Activated CD8-positive, alpha-beta memory T cell treated with anti-CD3 and anti-CD28 coated beads for 4 hours (primary cell): Measurements from ENCODE around the gene BMPER.

Experiments
- DNase-seq, 2 donors: peaks; one replicate each; pipeline ENCODE4 v3.0.0-alpha.2; 2020; ENCODE audit warnings: low read depth in 2 of 2

BMPER gene

DNA sequence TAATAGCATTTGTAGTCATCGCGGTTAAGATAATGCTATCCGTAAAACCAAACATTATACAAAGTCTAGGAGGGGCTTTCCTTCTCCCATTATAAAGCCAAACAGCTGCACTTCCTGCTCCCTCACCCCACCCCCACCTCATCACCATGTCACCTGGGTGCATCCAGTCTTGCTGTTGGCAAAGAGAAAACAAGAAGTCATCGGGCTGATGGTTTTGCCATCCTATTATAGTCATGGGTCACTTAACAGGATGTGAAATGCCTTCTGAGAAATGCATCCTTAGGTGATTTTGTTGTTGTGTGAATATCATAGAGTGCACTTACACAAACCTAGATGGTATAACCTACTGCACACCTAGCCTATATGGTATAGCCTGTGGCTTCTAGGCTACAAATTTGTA lies 157.0 kb downstream of the BMPER start:
- no peak for DNase-seq

DNA sequence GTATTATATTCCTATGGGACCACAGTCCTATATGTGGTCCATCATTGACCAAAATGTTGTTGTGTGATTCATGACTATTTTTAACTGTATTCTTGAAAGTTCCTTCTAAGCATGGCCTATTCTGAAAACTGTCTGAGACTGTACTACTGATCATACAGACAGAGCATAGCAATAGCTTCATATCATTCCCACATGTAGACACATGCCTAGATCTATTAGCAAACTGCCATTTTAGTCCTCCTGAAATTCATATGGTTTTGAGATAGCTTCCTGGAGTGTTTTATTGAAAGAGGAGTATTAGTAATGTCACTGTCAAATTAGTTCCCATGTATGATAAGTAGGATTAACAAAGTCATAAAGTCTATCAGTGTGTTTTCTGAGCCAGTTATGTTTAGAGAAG lies 157.5 kb downstream of the BMPER start:
- DNase-seq: no peak

DNA sequence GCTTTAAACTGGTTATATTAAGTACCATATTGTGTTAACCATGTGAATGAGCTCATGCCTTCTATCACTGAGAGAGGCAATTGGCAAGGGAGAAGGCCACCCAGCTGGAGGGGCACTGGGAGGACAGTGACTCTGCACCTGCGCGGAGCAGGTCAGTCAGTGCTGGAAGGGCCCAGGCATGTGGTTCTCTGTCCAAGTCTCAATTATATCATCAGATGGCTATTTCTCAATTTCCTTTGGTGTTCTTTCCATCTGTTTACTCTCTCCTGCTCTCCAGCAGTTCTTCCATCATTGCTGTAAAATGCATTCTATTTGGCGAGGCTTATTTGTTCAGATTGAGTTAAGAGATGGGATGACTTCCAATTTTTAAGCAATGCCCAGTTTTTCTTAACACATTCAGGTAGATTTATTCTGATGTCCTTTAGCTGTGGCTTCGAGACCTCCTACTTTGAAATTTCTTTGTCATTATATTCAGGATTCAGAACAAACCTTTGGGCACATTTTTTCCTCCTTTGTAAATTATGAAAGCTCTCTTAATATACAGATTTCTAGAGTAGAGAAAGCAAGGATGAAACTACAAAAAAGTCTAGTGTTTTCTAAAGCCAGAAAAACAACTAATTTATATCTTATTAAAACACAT lies 159.3 kb downstream of the BMPER start:
- no peak for DNase-seq

DNA sequence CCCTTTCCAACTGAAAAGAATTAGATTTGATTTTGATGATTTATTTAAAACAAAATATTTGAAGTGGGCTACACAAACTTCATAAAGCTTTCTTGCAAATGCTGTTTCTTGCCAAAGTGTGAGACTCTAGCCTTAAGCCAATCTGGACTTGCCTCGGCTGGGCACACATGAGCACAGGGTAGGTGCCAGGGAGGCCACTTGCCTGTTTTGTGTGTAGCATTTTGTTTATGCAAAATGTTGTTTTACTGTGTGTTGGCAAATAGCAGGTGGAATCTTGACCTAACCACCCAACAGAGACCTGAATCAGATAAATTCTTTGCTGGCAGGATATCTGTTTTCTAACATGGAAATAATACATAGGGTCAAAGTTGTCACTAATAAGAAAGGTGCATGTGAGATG lies 161.1 kb downstream of the BMPER start:
- no peak for DNase-seq

DNA sequence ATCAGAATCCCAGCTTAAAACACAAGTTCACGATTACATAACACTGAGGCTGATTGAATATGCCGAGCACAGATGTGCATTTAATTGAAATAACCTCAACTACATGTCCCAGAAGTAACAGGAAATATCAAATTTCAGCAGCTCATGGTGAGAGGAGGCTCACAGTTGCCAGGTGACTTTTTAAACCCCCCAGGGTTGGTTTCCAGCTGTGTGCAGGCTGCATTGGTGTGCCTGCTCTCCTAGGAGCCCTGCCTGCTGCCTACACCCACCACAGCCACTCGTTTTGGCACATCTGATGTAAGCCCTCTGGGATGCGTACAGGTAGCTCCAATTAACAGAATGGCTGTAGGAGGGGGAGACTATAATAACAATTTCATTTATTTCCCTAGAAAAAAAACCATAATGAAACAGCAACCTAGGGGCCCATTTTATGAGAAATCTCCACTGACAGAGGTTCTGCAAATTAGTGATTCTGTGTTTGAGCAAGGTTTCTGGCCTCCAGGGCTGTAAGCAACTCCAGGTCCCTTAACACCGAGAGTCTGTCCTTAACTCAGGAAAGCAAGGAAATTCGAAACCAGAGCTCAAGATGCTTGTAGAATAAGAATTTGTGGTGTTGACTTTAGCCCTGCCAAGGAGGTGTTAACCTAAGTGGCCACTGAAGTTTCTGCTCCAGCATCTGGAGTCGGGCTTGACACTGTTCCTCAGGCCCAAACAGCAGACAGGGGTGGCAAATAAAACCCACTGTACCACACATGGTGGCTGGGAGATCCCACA lies 161.9 kb downstream of the BMPER start:
- DNase-seq: no peak

DNA sequence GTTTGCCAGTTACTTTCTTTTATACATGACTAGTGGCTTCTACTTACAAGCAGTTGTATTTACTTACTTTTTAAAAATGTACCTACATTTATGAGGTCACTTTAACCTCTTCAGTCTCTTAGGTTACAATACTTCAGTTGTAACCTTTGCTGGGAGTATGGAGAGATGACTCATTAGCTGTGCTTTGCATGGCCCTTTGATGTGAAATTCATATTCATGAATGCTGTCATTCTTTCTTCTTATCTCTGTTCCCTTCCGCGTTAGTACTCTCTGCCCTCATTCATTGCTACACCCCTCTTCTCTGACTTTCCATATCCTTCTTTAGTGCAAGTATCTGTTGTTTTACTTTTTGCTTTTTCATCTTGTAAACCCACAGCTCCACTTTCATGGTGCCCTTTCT lies 164.3 kb downstream of the BMPER start:
- no peak for DNase-seq

DNA sequence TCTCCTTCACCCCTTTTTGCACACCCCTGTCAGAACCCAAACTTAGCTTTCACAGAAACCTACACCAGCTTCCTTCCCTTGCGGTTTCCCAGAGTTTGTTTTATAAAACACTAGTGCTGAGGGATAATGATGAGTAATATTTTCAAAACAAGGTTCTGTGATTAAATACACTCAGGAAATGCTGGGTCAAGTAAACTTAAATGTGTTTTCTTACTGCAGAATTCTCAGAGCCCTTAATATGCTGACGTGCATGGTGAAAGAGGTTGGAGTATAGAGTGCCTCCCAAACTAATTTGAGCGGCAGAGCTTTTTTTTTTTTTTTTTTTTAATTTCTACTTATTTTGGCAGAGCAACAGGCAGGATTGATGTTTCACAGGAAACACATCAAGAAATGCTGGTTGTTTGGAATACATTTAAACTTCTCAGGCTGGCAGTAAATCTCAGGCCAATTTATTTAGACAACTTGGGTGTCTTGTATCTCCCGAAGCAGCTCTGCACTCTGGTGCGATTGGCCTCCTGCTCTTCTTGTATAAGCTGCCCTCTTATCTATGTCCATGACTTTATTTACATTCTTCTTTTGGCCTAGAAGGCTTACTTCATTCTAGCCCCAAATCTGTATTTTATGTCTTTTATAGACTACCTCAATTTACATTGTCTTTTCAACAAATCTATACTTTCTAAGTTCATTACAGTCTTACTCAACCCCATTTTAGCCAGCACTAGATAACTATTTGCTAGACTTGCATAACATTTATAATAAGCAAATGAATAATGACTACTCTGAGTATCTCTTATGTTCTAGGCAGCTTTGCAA lies 165.4 kb downstream of the BMPER start:
- DNase-seq: no peak

DNA sequence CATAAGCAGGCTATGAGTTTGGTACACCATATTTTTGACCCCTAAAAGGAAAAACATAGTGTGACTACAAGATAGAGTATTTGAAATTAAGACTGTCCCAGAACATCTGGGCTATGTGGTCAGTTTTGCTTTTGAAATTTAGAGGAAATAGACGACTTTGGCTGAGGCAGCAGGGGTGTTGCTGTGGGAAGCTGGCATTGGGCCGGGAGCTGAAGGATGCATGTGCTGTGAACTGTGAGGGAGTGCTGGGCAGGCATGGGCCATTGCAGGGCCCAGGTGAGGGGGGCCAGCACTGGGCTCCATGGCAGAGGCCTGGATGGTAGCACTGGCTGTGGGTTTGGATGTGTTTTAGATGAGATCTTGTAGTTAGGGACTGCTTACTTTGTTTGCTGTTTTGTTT lies 168.3 kb downstream of the BMPER start:
- no peak for DNase-seq

DNA sequence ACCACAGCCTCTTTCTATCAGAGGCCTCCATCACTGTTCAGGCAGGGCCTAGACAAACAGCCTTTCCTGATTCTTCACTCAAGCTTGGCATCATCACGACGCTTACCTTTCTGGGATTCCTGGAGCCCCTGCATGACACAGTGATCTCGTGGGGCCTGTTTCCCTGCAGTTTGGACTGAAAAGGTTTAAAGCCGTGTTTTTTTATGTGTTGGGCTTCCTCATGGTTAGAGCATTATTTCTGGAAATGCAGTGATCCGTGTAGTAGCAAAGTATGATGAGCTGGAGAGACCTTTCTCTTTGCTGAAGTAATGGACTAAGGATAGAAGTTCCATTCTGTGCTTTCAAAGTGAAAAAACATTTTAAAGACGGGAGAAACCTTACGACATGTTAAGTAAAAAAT lies 169.1 kb downstream of the BMPER start:
- DNase-seq: no peak

DNA sequence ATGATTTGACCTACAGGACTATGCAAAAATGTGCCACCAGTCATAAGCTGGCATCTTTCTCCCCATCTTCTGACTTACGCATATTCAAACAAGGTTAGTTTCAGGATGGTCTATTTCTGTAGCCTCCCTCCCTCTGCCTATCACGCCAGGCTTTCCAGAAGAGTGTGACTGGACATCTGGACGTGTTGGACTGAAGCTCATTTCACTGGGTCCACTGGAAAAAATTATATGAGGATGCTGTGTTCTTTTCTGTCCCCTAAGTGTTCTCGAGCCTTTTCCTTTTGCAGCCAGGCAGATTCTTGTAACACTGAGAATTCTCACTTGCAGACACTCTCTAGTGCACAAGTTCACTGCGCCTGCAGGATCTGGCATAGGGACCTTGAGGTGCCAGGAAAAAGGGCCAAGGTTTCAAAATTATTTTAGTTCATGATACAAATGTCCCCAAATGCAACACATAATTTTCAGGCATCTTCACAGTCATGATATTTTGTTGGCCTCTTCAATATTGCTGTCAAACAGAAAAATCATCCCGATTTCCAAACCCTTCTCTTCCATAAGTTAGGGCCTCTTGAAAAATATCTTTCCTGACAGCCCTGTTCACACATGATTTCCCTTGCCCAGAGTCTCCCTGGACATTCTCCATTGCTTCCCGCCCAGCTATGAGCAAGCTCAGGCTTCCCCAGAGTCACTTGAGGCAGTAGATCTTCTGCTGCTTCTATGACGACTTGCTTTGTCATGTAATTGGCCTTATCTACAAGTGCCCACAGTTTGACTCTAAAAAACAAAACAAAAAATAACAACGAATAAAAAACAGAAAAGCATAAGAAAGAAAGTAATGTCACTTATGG lies 170.4 kb downstream of the BMPER start:
- DNase-seq: no peak

DNA sequence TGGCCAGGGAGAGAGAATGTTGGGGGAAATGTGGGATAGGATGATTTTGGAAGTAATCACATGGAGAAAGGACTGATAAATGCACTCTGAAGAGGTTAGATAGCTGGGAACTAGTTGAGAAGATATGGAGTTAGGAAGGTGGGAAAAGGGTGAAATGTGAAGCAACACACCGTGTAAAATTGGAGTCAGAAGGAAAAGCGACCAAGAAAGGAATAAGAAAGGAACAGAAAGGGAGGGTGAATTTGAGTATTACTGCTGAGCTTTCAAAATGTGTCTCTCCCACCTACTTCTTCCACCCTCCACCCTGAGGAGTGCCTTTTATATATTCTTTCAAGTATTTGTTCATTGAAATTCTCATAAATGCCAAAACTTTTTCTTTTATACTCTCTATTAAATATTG lies 171.8 kb downstream of the BMPER start:
- DNase-seq: no peak

DNA sequence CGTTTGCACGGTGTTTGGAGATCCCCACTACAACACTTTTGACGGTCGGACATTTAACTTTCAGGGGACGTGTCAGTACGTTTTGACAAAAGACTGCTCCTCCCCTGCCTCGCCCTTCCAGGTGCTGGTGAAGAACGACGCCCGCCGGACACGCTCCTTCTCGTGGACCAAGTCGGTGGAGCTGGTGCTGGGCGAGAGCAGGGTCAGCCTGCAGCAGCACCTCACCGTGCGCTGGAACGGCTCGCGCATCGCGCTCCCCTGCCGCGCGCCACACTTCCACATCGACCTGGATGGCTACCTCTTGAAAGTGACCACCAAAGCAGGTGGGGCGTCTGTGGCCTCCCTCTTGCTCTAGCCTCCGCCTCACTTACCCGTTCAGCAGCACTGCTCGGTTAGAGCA lies 173.5 kb downstream of the BMPER start:
- no peak for DNase-seq

DNA sequence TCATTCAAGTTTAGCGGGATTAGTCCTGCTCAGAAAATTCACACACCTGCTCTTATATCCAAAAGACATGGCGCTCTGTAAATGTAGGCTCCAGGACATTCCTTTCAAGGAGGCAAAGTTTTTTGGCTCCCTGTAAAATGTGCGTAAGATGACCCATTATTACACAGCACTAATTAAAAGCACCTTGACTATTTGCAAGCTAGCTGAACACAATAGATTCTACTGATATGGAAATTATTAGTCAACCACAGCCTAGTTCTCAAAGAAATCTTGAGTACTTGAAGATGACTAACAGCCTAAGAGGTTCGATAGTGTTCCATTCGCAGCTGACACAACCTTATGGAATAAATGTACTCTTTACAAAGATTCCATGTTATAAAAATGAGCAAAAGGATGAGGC lies 175.2 kb downstream of the BMPER start:
- DNase-seq: no peak

DNA sequence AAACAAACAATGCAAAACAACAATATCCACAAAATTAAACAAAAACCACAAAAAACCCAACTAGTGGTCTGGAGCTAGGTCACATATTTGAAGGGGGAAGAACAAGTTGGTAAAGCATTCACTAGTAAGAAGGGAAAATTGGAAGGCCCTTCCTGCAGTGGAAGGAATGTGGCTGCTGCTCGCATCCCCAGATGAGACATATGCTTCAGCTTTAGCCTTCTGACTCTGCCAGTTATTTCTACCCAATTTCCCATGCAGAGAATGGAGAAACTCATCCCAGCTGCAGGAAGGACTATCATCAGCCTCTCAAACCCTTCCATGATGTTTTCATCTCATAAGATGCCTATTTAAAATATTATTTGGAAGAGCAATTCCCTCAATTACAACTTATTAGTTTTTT lies 176.6 kb downstream of the BMPER start:
- no peak for DNase-seq

DNA sequence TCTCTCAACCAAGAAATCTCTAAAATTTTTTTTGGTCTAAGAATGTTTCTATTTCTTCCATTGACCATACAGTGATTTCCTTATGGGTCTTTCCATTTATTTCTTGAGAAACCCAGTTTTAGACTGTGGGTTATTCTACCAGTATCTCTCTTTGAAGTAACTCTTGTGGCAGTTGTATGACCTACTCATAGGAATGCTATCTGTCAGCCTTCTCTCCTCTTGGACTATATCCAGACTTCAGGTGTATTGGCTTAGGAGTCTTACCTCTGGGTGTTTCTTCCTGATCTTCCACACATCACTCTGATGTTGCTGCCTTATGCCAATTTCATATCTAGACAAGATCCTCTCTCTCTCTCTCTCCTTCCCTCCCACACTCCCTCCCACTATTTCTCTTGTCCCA lies 178.1 kb downstream of the BMPER start:
- no peak for DNase-seq

DNA sequence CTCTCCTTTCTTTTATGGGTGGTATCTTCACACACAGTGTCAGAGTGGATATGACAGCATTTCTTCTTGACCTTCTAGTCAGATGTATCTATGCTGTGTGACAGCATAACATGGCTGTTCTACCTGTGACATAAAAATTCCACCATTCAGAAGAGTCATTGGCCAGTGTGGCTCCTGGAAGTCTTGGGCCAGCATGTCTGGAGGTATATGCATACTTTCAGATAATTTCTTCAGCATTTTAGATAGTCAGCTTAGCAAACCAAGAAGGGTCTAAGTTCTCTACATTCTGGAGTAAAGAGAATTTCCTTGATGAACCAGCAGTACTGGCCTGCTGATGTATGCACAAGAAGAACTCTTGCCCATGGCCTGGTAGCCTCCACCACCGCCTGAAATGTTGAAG lies 179.3 kb downstream of the BMPER start:
- no peak for DNase-seq

DNA sequence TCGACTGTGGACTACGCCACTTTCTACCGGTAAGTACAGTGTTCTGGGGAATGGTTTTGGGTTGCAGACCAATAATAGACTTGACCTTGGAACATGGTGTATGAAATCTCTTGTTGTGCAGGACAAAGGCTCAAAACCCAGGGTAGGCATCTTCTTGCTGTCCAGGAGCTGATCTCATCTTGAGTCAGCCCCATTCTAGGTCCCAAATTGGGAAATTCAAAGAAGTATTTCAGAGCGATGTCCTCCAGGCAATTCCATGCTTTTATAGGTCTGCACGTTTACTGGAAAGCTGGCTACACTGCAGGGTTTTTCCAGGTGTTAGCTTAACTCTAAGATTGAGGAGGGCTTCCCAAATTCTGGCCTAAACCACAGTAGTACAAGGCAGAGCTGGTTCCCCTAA lies 180.7 kb downstream of the BMPER start:
- DNase-seq: no peak

DNA sequence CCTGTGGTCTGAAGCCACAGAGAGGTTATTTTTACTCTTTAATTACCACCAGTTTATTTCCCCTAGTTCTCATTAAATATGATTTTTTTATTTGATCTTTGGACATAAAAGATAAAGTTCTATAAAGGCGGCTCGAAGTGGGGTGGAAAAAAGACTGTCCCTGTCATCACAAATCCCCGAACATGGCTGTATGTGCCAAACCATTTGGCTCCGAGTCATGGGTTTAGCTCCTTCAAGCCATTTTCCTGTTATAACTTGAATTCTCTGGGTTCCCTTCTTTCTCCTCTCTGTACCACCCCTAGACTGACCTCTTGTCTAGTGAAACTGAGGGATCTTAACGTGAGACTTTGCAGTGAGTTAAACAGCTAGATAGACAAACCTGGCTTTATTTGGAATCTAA lies 181.6 kb downstream of the BMPER start:
- DNase-seq: no peak

DNA sequence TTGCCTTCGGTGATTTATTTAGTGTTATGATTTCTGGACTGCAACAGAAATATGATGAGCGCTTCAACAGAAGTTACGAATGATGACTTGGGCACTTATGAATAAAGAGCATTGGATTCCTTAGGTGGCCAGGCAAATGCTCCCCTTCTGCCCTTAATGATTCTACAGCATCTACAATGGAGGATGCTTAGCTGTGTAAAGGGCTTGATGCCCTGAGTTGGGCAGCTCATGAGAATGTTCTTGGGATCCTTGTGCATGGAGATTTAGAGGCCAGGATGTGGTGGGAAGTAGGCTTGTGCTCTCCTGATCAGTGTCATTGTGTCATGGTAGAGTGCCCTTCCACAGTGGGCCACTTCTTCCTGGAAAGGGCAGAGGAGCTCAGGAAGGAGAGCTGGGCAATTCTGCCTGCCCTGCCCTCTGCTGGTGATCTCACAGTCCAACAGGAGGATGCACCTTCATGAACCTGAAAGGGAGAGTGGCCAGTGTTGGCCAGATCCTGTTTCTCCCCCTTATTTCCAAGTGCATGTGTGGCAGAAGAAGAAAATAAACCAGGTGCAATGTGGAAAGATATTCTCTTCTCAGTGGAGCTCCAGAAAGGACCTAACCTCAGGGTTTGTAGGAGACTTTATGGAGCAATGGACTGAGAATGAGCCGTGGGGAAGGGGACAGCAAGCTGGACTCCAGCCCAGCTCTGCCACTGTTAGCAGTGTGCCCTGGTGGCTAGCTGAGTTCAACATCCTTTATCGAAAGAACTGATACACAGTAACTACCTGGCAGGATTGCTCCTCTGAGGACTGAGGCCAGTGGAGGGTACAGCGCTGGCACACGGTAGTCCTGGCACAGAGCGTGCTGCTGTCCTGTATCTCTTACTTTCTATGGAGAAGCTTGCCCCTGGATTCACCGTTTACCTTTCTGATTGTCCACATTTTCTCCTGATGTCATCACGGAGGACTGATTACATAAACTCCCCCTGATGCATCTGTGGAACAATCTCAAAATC lies 182.9 kb downstream of the BMPER start:
- DNase-seq: no peak

DNA sequence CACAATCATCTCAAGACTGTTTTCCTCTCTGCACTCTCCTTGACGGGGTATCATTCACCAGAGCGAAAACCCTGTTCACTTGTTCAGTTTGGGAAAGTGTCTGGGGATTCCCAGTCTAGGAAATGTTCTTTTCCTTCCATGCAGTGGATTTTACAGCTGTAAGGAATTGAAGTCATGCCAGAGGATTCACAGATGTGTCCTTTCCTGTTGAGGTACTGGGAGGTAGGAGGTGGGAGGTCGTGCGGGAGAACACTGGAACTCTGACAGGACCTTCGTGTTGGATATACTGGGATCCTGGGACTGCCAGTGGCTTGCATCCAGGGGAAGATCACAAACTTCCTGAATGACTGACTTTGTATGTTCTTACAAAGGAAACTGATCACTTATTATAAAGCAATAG lies 185.5 kb downstream of the BMPER start:
- no peak for DNase-seq
